SU-DHL-6 (cell line): ENCODE measurements around the gene SCIN.

Experiments
- H2AFZ ChIP-seq: fragments of 200-600 bp; sonication (generic); 2 replicates; pipeline ENCODE4 v1.6.1; 2014; ENCODE audit warnings: low read depth, mild to moderate bottlenecking, moderate library complexity, mixed read lengths, antibody characterized with exemption, low read length; ENCODE audit not compliant: severe bottlenecking
- H3F3A ChIP-seq: fragments of 200-600 bp; shearing (Covaris generic); 2 replicates; pipeline ENCODE4 v1.6.0; 2016; ENCODE audit warnings: antibody characterized with exemption, mild to moderate bottlenecking; ENCODE audit not compliant: insufficient read depth
- H3K27ac ChIP-seq: fragments of 200-600 bp; sonication (generic); 2 replicates; pipeline ENCODE4 v1.5.1; 2016; ENCODE audit warnings: low read depth, mild to moderate bottlenecking, low read length, moderate library complexity, mixed read lengths
- H3K27me3 ChIP-seq: fragments of 200-600 bp; sonication (generic), shearing (Covaris generic); 2 replicates; pipeline ENCODE4 v1.6.0; 2014; ENCODE audit warnings: mild to moderate bottlenecking, low read length
- H3K36me3 ChIP-seq: fragments of 200-600 bp; sonication (generic); 2 replicates; pipeline ENCODE4 v1.6.1; 2014; ENCODE audit warnings: mild to moderate bottlenecking, low read length, mixed read lengths
- H3K4me2 ChIP-seq: fragments of 300-600, 200-600 bp; shearing (Covaris generic), sonication (generic); 2 replicates; pipeline ENCODE4 v1.6.0; 2014; ENCODE audit warnings: low read length, low read depth, mild to moderate bottlenecking; ENCODE audit not compliant: poor library complexity, severe bottlenecking
- H3K4me3 ChIP-seq: fragments of 200-600 bp; sonication (generic); 2 replicates; pipeline ENCODE4 v1.5.1; 2014; ENCODE audit warnings: antibody characterized with exemption, low read length, mild to moderate bottlenecking, mixed read lengths; ENCODE audit not compliant: insufficient read depth, poor library complexity, severe bottlenecking
- H3K79me2 ChIP-seq: fragments of 200-600 bp; sonication (generic); 2 replicates; pipeline ENCODE4 v1.6.1; 2014; ENCODE audit warnings: mild to moderate bottlenecking, low read length, moderate library complexity; ENCODE audit not compliant: insufficient read depth
- H3K9ac ChIP-seq: fragments of 200-600 bp; sonication (generic); 2 replicates; pipeline ENCODE4 v1.7.0; 2014; ENCODE audit warnings: mild to moderate bottlenecking, low read length
- H3K9me2 ChIP-seq: fragments of 200-600 bp; sonication (generic); replicated peaks from 2 replicates; pipeline ENCODE4 v1.6.1; 2014; ENCODE audit warnings: low read length; ENCODE audit not compliant: insufficient read depth
- H3K9me3 ChIP-seq: fragments of 200-600 bp; sonication (generic); 2 replicates; pipeline ENCODE4 v1.6.1; 2014; ENCODE audit warnings: low read length, mixed read lengths; ENCODE audit not compliant: insufficient read depth
- H4K20me1 ChIP-seq: fragments of 200-600 bp; sonication (generic); 2 replicates; pipeline ENCODE4 v1.6.1; 2014; ENCODE audit warnings: low read depth, mild to moderate bottlenecking, antibody characterized with exemption, low read length, moderate library complexity, mixed read lengths
- EZH2phosphoT487 ChIP-seq: fragments of 200-600 bp; sonication (generic), shearing (Covaris generic); conservative IDR thresholded peaks from 2 replicates; pipeline ENCODE4 v1.6.1; 2018; ENCODE audit warnings: mild to moderate bottlenecking, antibody characterized with exemption, low read length, moderate library complexity, mixed read lengths
- TF ChIP-seq, protein P1 (sequence below): fragments of 200-600 bp; sonication (generic); IDR thresholded peaks from one replicate; pipeline ENCODE4 v1.5.1; 2017; ENCODE audit warnings: antibody characterized with exemption, mild to moderate bottlenecking, low read length, moderate library complexity; ENCODE audit not compliant: insufficient read depth, poor library complexity, severe bottlenecking

The SCIN gene

GRCh38 chr7:12609561-12609960, 39.0 kb downstream of the SCIN start:
- Histone ChIP-seq H3F3A (no peaks in the 10 kb centered on the region), H3K4me3 (no peak overlapping the region), H3K27me3 (no peaks in the 10 kb centered on the region; the same call in 1 of the 2 replicates), H3K9me3 (no peaks in the 10 kb centered on the region), H3K36me3 (no peaks in the 10 kb centered on the region), H3K9ac (no peak overlapping the region), H3K4me2 (no peak overlapping the region), H4K20me1 (no peaks in the 10 kb centered on the region), H3K79me2 (no peaks in the 10 kb centered on the region), H2AFZ (no peak overlapping the region), H3K27ac (no peak overlapping the region), H3K9me2 (no peaks in the 10 kb centered on the region)
- no peak for TF ChIP-seq EZH2phosphoT487
- TF ChIP-seq, protein P1, sequence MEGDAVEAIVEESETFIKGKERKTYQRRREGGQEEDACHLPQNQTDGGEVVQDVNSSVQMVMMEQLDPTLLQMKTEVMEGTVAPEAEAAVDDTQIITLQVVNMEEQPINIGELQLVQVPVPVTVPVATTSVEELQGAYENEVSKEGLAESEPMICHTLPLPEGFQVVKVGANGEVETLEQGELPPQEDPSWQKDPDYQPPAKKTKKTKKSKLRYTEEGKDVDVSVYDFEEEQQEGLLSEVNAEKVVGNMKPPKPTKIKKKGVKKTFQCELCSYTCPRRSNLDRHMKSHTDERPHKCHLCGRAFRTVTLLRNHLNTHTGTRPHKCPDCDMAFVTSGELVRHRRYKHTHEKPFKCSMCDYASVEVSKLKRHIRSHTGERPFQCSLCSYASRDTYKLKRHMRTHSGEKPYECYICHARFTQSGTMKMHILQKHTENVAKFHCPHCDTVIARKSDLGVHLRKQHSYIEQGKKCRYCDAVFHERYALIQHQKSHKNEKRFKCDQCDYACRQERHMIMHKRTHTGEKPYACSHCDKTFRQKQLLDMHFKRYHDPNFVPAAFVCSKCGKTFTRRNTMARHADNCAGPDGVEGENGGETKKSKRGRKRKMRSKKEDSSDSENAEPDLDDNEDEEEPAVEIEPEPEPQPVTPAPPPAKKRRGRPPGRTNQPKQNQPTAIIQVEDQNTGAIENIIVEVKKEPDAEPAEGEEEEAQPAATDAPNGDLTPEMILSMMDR = no peak

DNA sequence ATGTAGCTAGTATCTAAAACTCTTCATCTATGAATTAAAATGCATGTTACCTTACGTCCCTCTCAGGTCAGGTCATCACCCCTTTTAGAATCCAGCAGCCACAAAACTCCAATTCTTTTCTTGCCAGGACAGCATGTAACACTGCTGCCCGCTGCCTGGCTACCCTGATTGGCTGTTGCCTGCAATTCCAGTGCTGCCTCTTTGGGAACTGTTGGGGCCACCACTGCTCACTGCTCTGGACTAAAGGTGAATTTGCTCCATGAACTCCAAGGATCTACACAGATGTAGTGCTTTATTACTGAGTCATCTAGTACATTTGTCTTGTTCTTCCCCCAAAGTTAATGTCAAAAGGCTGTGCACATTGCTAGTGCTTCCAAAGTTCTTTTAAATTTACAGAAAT, 40.4 kb downstream of the SCIN start:
- H3K9ac ChIP-seq = no peak overlapping the region
- H3K4me2 ChIP-seq = no peak overlapping the region
- H3K27me3 ChIP-seq = no peaks in the 10 kb centered on the region; the same call in 1 of the 2 replicates
- H2AFZ ChIP-seq = no peak overlapping the region
- H3K9me3 ChIP-seq = no peaks in the 10 kb centered on the region
- H3K9me2 ChIP-seq = no peaks in the 10 kb centered on the region
- no peak overlapping the region for H3K4me3 ChIP-seq
- H3K36me3 ChIP-seq = no peaks in the 10 kb centered on the region
- no peaks in the 10 kb centered on the region for H3F3A ChIP-seq
- no peak overlapping the region for H3K27ac ChIP-seq
- H4K20me1 ChIP-seq = no peaks in the 10 kb centered on the region
- H3K79me2 ChIP-seq = no peaks in the 10 kb centered on the region
- no peak for TF ChIP-seq EZH2phosphoT487
- TF ChIP-seq, protein P1 = no peak

- H2AFZ ChIP-seq = no peak overlapping the region
- H3K4me3 ChIP-seq = no peak overlapping the region
- no peaks in the 10 kb centered on the region for H3F3A ChIP-seq
- H3K79me2 ChIP-seq = no peaks in the 10 kb centered on the region
- no peaks in the 10 kb centered on the region for H3K9me3 ChIP-seq
- H3K27ac ChIP-seq = no peak overlapping the region
- no peaks in the 10 kb centered on the region; the same call in 1 of the 2 replicates for H3K27me3 ChIP-seq
- TF ChIP-seq EZH2phosphoT487 = no peak
- TF ChIP-seq, protein P1 = no peak
- H4K20me1 ChIP-seq = no peaks in the 10 kb centered on the region
- H3K4me2 ChIP-seq = no peak overlapping the region
- H3K36me3 ChIP-seq = no peaks in the 10 kb centered on the region
- no peak overlapping the region for H3K9ac ChIP-seq
- no peaks in the 10 kb centered on the region for H3K9me2 ChIP-seq
These were observed 42.1 kb downstream of the SCIN start for GRCh38 chr7:12612622-12613021.
